Neural crest cell (in vitro differentiated cells): ENCODE data around the gene CDRT4. TPM values are rescaled to one million over a fixed set of nuclear protein-coding genes. Genes with fewer than 3 reads are reported as not detected.

Experiments used
- DNase-seq: peaks from one replicate; pipeline ENCODE4 v3.0.0; 2021; ENCODE audit warnings: low read depth, mixed read lengths, low spot score
- H3K27ac Mint-ChIP-seq: one replicate; pipeline ENCODE4 v1.8.0; 2021; ENCODE audit warnings: mild to moderate bottlenecking, mixed read lengths; ENCODE audit not compliant: unreplicated experiment
- H3K27me3 Mint-ChIP-seq: 2 replicates; pipeline ENCODE4 v1.8.0; 2021; ENCODE audit warnings: low read depth, mild to moderate bottlenecking, mixed read lengths
- H3K36me3 Mint-ChIP-seq: 2 replicates; pipeline ENCODE4 v1.8.0; 2021; ENCODE audit warnings: low read depth, mild to moderate bottlenecking, mixed read lengths
- H3K4me1 Mint-ChIP-seq: 2 replicates; pipeline ENCODE4 v1.8.0; 2021; ENCODE audit warnings: mixed read lengths
- H3K4me3 Mint-ChIP-seq: one replicate; pipeline ENCODE4 v1.8.0; 2021; ENCODE audit warnings: mild to moderate bottlenecking, mixed read lengths
- H3K9me3 Mint-ChIP-seq: 2 replicates; pipeline ENCODE4 v1.8.0; 2021; ENCODE audit warnings: mixed read lengths
- CTCF ChIP-seq: fragments of 200-600 bp; sonication (generic); conservative IDR thresholded peaks from 2 replicates; pipeline ENCODE4 v1.5.0; 2021; ENCODE audit warnings: antibody characterized with exemption, mild to moderate bottlenecking
- total RNA-seq: library from RNA; stranded (reverse); gene quantifications from 2 replicates; pipeline ENCODE4 v1.2.1, GENCODE V29; 2021

Gene CDRT4
- total RNA-seq, 1 donor from 2014 or later: 2.8 TPM

GRCh38 chr17:15456972-15457722, 10.3 kb downstream of the CDRT4 start:
- Mint-ChIP-seq H3K27ac (peak overlapping the region; percentile 89), H3K9me3 (peaks cover 4% of the 10 kb centered on the region), H3K27me3 (no peaks in the 10 kb centered on the region), H3K4me1 (peaks cover 38% of the 10 kb centered on the region), H3K36me3 (peaks cover 19% of the 10 kb centered on the region), H3K4me3 (peak overlapping the region; percentile 28)
- no peak for DNase-seq
- TF ChIP-seq CTCF: no peak

GRCh38 chr17:15456496-15456895, 10.9 kb downstream of the CDRT4 start:
- H3K9me3 Mint-ChIP-seq: peaks cover 4% of the 10 kb centered on the region
- TF ChIP-seq CTCF: no peak
- H3K4me3 Mint-ChIP-seq: no peak overlapping the region
- peaks cover 19% of the 10 kb centered on the region for H3K36me3 Mint-ChIP-seq
- H3K27me3 Mint-ChIP-seq: no peaks in the 10 kb centered on the region
- peaks cover 38% of the 10 kb centered on the region for H3K4me1 Mint-ChIP-seq
- H3K27ac Mint-ChIP-seq: no peak overlapping the region
- no peak for DNase-seq

- no peak overlapping the region for H3K4me3 Mint-ChIP-seq
- no peak overlapping the region for H3K27ac Mint-ChIP-seq
- TF ChIP-seq CTCF: no peak
- DNase-seq: no peak
- peaks cover 26% of the 10 kb centered on the region for H3K4me1 Mint-ChIP-seq
- peaks cover 10% of the 10 kb centered on the region for H3K36me3 Mint-ChIP-seq
- no peaks in the 10 kb centered on the region for H3K9me3 Mint-ChIP-seq
- H3K27me3 Mint-ChIP-seq: no peaks in the 10 kb centered on the region
Measured at GRCh38 chr17:15454346-15454745, 13.1 kb downstream of the CDRT4 start.

- Mint-ChIP-seq H3K4me1 (peaks cover 29% of the 10 kb centered on the region), H3K27me3 (no peaks in the 10 kb centered on the region), H3K27ac (peak overlapping the region; percentile 81), H3K9me3 (no peaks in the 10 kb centered on the region), H3K36me3 (peaks cover 10% of the 10 kb centered on the region), H3K4me3 (no peak overlapping the region)
- no peak for DNase-seq
- no peak for TF ChIP-seq CTCF
Measured at GRCh38 chr17:15453782-15454181, 13.6 kb downstream of the CDRT4 start.

GRCh38 chr17:15453246-15453645, 14.2 kb downstream of the CDRT4 start:
- H3K27me3 Mint-ChIP-seq: no peaks in the 10 kb centered on the region
- H3K4me3 Mint-ChIP-seq: no peak overlapping the region
- peaks cover 32% of the 10 kb centered on the region for H3K4me1 Mint-ChIP-seq
- TF ChIP-seq CTCF: no peak
- peaks cover 10% of the 10 kb centered on the region for H3K36me3 Mint-ChIP-seq
- DNase-seq: no peak
- H3K27ac Mint-ChIP-seq: no peak overlapping the region
- H3K9me3 Mint-ChIP-seq: no peaks in the 10 kb centered on the region
